Karpas-422 (cell line): ENCODE measurements around the gene CNTNAP2. TPM values are rescaled to one million over a fixed set of nuclear protein-coding genes. Genes with fewer than 3 reads are reported as not detected.

ENCODE experiments used
- DNase-seq: peaks from one replicate; pipeline ENCODE4 v3.0.0-alpha.2; 2015
- H2AFZ ChIP-seq: fragments of 200-600 bp; sonication (generic); 2 replicates; pipeline ENCODE4 v1.6.1; 2014; ENCODE audit warnings: antibody characterized with exemption, low read length, mixed read lengths
- H3K27ac ChIP-seq: fragments of 200-600 bp; sonication (generic); 2 replicates; pipeline ENCODE4 v1.5.1; 2014; ENCODE audit warnings: mild to moderate bottlenecking, low read length, moderate library complexity
- H3K27me3 ChIP-seq: fragments of 200-600 bp; sonication (generic); 2 replicates; pipeline ENCODE4 v1.6.1; 2014; ENCODE audit warnings: low read length, mixed read lengths
- H3K36me3 ChIP-seq: fragments of 200-600 bp; sonication (generic); 2 replicates; pipeline ENCODE4 v1.6.1; 2014; ENCODE audit warnings: low read length, mixed read lengths; ENCODE audit not compliant: insufficient read depth
- H3K4me1 ChIP-seq: fragments of 200-600 bp; sonication (generic); 2 replicates; pipeline ENCODE4 v1.6.1; 2014; ENCODE audit warnings: mild to moderate bottlenecking, low read length, mixed read lengths
- H3K4me2 ChIP-seq: fragments of 200-600 bp; sonication (generic); 2 replicates; pipeline ENCODE4 v1.6.1; 2014; ENCODE audit warnings: low read length, low read depth, mild to moderate bottlenecking; ENCODE audit not compliant: poor library complexity, severe bottlenecking
- H3K4me3 ChIP-seq: fragments of 200-600 bp; sonication (generic); 2 replicates; pipeline ENCODE4 v1.5.1; 2014; ENCODE audit warnings: mild to moderate bottlenecking, antibody characterized with exemption, low read length, mixed read lengths
- H3K79me2 ChIP-seq: fragments of 200-600 bp; sonication (generic); 2 replicates; pipeline ENCODE4 v1.6.1; 2014; ENCODE audit warnings: mild to moderate bottlenecking, low read length, mixed read lengths
- H3K9ac ChIP-seq: fragments of 200-600 bp; sonication (generic); 2 replicates; pipeline ENCODE4 v1.6.0; 2014; ENCODE audit warnings: low read length
- H3K9me2 ChIP-seq: fragments of 200-600 bp; sonication (generic), shearing (Covaris generic); replicated peaks from 2 replicates; pipeline ENCODE4 v1.6.0; 2014; ENCODE audit warnings: mild to moderate bottlenecking, low read length, moderate library complexity; ENCODE audit not compliant: insufficient read depth
- H3K9me3 ChIP-seq: fragments of 300-700, 200-600 bp; sonication (generic); 2 replicates; pipeline ENCODE4 v1.6.1; 2014; ENCODE audit warnings: low read length, mixed read lengths
- H4K20me1 ChIP-seq: fragments of 200-600 bp; sonication (generic); 2 replicates; pipeline ENCODE4 v1.6.1; 2014; ENCODE audit warnings: mild to moderate bottlenecking, antibody characterized with exemption, low read length, low read depth; ENCODE audit not compliant: insufficient read depth
- small RNA-seq: library from RNA; depleted of rRNA; stranded (forward); fragments of <200 nt; gene quantifications from one replicate; pipeline ENCODE3, GENCODE V24; 2014
- total RNA-seq: library from RNA; depleted of rRNA; stranded (reverse); fragments of >200 nt; shearing (Covaris generic); gene quantifications from 2 replicates; pipeline ENCODE4 v1.2.3, GENCODE V29; 2014; ENCODE audit warnings: low replicate concordance

Gene CNTNAP2
- total RNA-seq, 1 experiment from 2014 or later = not detected

DNA sequence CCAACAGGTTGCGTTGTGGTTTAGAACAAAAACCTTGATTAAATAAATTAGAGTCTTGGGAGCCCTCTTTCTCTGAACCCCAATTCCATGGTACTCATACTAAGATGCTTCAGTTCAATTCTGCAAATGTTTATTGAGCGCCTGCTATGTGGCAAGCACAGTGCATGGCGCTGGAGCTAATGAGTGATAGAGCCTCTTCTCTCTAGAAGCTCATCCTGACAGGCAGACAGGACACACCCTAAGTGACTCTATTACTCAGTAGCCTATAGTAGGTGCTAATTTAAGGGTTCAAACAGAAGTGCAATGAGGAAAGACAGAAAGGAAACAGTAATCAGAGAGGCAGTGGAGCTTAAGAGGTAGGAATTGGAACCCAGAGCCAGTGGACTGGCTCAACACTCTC lies 2349.5 kb downstream of the CNTNAP2 start:
- no peak for DNase-seq
- no peaks in the 10 kb centered on the region for H3K79me2 ChIP-seq

DNA sequence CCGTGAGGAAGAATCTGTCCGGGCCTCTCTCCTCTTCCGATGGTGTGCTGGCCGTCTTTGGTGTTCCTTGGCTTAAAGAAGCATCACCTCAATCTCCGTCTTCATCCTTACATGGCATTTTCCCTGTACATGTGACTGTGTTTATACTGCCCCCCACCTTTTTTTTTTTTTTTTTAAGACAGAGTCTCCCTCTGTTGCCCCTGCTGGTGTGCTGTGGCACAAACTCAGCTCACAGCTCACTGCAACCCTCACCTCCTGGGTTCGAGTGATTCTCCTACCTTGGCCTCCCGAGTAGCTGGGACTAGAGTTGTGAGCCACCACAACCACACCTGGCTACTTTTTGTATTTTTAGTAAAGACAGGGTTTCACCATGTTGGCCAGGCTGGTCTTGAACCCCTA lies 2352.1 kb downstream of the CNTNAP2 start:
- H3K4me1 ChIP-seq = no peaks in the 10 kb centered on the region
- H3K27me3 ChIP-seq = no peaks in the 10 kb centered on the region
- no peaks in the 10 kb centered on the region for H4K20me1 ChIP-seq
- no peak overlapping the region for H3K4me3 ChIP-seq
- H3K79me2 ChIP-seq = no peaks in the 10 kb centered on the region
- no peak for DNase-seq
- no peaks in the 10 kb centered on the region for H3K9me2 ChIP-seq
- H3K36me3 ChIP-seq = no peaks in the 10 kb centered on the region
- no peak overlapping the region for H3K4me2 ChIP-seq
- no peaks in the 10 kb centered on the region for H3K9me3 ChIP-seq
- H2AFZ ChIP-seq = no peak overlapping the region
- H3K27ac ChIP-seq = no peak overlapping the region
- no peak overlapping the region for H3K9ac ChIP-seq

More for the DNA sequence above, 2349.5 kb downstream of the CNTNAP2 start:
- H2AFZ ChIP-seq = no peak overlapping the region
- H4K20me1 ChIP-seq = no peaks in the 10 kb centered on the region
- no peak overlapping the region for H3K4me2 ChIP-seq
- no peak overlapping the region for H3K4me3 ChIP-seq
- H3K36me3 ChIP-seq = no peaks in the 10 kb centered on the region
- no peak overlapping the region for H3K9ac ChIP-seq
- H3K27ac ChIP-seq = no peak overlapping the region
- H3K9me2 ChIP-seq = no peaks in the 10 kb centered on the region
- H3K27me3 ChIP-seq = no peaks in the 10 kb centered on the region
- H3K4me1 ChIP-seq = no peaks in the 10 kb centered on the region
- H3K9me3 ChIP-seq = no peaks in the 10 kb centered on the region

Small RNA genes within 50 kb of the gene (small RNA-seq; reads per million reads assigned to genes)
- gene AC005518.2 (not detected), gene MIR548F4 (not detected), gene RANP2 (not detected), gene RF00012 (not detected), gene RF00019 (not detected), gene RF02271 (not detected), gene RN7SL456P (not detected), gene RN7SL72P (not detected), gene RNA5SP249 (not detected), gene RNU6-1184P (not detected)
